Hepatocyte (in vitro differentiated cells): Measurements from ENCODE around the gene KBTBD2. TPM values are rescaled to one million over a fixed set of nuclear protein-coding genes. Genes with fewer than 3 reads are reported as not detected.

Experiments
- DNase-seq: peaks from one replicate; pipeline ENCODE4 v3.0.0-alpha.2; 2016; ENCODE audit warnings: low spot score
- H2AFZ ChIP-seq: fragments of 200-600 bp; sonication (generic); 2 replicates; pipeline ENCODE4 v1.6.0; 2016; ENCODE audit warnings: antibody characterized with exemption, mild to moderate bottlenecking
- H3K27ac ChIP-seq: fragments of 200-600 bp; sonication (generic); 2 replicates; pipeline ENCODE4 v1.5.1; 2016; ENCODE audit warnings: mild to moderate bottlenecking
- H3K27me3 ChIP-seq: fragments of 200-600 bp; sonication (generic); 2 replicates; pipeline ENCODE4 v1.6.1; 2016
- H3K36me3 ChIP-seq: fragments of 200-600 bp; sonication (generic); replicated peaks from 2 replicates; pipeline ENCODE4 v1.5.1; 2016; ENCODE audit warnings: low read depth; ENCODE audit not compliant: insufficient read depth
- H3K4me1 ChIP-seq: fragments of 200-600 bp; sonication (generic); 2 replicates; pipeline ENCODE4 v1.5.1; 2016; ENCODE audit warnings: mild to moderate bottlenecking, moderate library complexity; ENCODE audit not compliant: insufficient read depth
- H3K4me2 ChIP-seq: fragments of 200-600 bp; sonication (generic); 2 replicates; pipeline ENCODE4 v1.6.0; 2016
- H3K4me3 ChIP-seq: fragments of 200-600 bp; sonication (generic); 2 replicates; pipeline ENCODE4 v1.5.1; 2016; ENCODE audit warnings: mild to moderate bottlenecking
- H3K79me2 ChIP-seq: fragments of 200-600 bp; sonication (generic); 2 replicates; pipeline ENCODE4 v1.6.0; 2017; ENCODE audit warnings: mild to moderate bottlenecking
- H3K9me2 ChIP-seq: fragments of 200-600 bp; sonication (generic); replicated peaks from 2 replicates; pipeline ENCODE4 v1.6.0; 2017; ENCODE audit warnings: mild to moderate bottlenecking; ENCODE audit not compliant: insufficient read depth
- H3K9me3 ChIP-seq: fragments of 200-600 bp; sonication (generic); 2 replicates; pipeline ENCODE4 v1.5.1; 2016; ENCODE audit warnings: low read depth, mild to moderate bottlenecking
- H4K20me1 ChIP-seq: fragments of 200-600 bp; sonication (generic); 2 replicates; pipeline ENCODE4 v1.6.0; 2016; ENCODE audit warnings: mild to moderate bottlenecking; ENCODE audit not compliant: insufficient read depth, poor library complexity, severe bottlenecking
- EZH2 ChIP-seq: fragments of 200-600 bp; sonication (generic); IDR thresholded peaks from 2 replicates; pipeline ENCODE4 v1.6.1; 2016; ENCODE audit warnings: antibody characterized with exemption, mild to moderate bottlenecking, borderline replicate concordance
- EZH2phosphoT487 ChIP-seq: fragments of 200-600 bp; sonication (generic); IDR thresholded peaks from one replicate; pipeline ENCODE4 v1.6.1; 2018; ENCODE audit warnings: antibody characterized with exemption, mild to moderate bottlenecking, low read depth, moderate library complexity; ENCODE audit not compliant: unreplicated experiment, severe bottlenecking
- WGBS: methylation state at CpG from one replicate; pipeline ENCODE4 v1.1.6; 2016; ENCODE audit warnings: low lambda C conversion rate; ENCODE audit errors: missing lambda C conversion rate; 5-methylcytosine and 5-hydroxymethylcytosine counted together
- polyA plus RNA-seq: library from polyadenylated mRNA; unstranded; fragments of >200 nt; fragmentation: Nextera tagmentation; extraction: Ambion mirVana; gene quantifications from 2 replicates; pipeline ENCODE4 v1.2.1, GENCODE V29; 2016
- total RNA-seq: library from RNA; depleted of rRNA; stranded (reverse); fragments of >200 nt; gene quantifications from 2 replicates; pipeline ENCODE4 v1.2.3, GENCODE V29; 2014
- TF ChIP-seq, protein P1 (sequence below): fragments of 200-600 bp; sonication (generic); IDR thresholded peaks from 2 replicates; pipeline ENCODE4 v1.5.1; 2016; ENCODE audit warnings: antibody characterized with exemption, mild to moderate bottlenecking; ENCODE audit not compliant: poor library complexity

Gene KBTBD2
- total and polyA plus RNA-seq, 2 experiments from 2014 or later, result 23.7 to 49.7 TPM

DNA sequence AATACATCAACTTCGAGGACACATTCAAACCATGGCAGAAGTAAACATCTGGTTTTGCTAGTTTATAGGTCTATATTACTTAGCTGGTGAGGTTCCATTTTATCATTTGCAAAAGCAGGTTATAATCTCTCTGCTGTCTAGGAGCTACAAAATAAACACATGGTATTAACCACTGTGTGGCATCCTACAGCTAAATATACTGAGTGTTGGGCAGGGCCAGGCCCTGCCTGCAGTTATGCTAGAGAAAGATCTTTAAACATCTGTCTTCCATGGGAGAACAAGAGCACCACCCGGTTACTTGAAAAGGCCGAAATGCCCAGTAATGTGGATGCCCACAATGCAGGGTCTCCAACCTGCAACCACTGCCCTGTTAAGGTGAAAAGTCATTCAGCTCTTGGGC is 45.1 kb upstream of the KBTBD2 start:
- Histone ChIP-seq H3K27me3 (no peaks in the 10 kb centered on the region), H3K4me1 (peaks cover 22% of the 10 kb centered on the region), H3K9me2 (no peaks in the 10 kb centered on the region), H3K4me3 (no peak overlapping the region), H3K27ac (no peak overlapping the region), H3K9me3 (no peaks in the 10 kb centered on the region), H3K36me3 (no peaks in the 10 kb centered on the region), H3K79me2 (peaks cover 87% of the 10 kb centered on the region), H3K4me2 (no peak overlapping the region), H4K20me1 (peaks cover 27% of the 10 kb centered on the region), H2AFZ (no peak overlapping the region)
- TF ChIP-seq, protein P1, sequence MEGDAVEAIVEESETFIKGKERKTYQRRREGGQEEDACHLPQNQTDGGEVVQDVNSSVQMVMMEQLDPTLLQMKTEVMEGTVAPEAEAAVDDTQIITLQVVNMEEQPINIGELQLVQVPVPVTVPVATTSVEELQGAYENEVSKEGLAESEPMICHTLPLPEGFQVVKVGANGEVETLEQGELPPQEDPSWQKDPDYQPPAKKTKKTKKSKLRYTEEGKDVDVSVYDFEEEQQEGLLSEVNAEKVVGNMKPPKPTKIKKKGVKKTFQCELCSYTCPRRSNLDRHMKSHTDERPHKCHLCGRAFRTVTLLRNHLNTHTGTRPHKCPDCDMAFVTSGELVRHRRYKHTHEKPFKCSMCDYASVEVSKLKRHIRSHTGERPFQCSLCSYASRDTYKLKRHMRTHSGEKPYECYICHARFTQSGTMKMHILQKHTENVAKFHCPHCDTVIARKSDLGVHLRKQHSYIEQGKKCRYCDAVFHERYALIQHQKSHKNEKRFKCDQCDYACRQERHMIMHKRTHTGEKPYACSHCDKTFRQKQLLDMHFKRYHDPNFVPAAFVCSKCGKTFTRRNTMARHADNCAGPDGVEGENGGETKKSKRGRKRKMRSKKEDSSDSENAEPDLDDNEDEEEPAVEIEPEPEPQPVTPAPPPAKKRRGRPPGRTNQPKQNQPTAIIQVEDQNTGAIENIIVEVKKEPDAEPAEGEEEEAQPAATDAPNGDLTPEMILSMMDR, result no peak
- TF ChIP-seq EZH2, result no peak
- TF ChIP-seq EZH2phosphoT487, result no peak
- 77% methylated on average over 3 of the region's 3 CpGs for WGBS
- no peak for DNase-seq

DNA sequence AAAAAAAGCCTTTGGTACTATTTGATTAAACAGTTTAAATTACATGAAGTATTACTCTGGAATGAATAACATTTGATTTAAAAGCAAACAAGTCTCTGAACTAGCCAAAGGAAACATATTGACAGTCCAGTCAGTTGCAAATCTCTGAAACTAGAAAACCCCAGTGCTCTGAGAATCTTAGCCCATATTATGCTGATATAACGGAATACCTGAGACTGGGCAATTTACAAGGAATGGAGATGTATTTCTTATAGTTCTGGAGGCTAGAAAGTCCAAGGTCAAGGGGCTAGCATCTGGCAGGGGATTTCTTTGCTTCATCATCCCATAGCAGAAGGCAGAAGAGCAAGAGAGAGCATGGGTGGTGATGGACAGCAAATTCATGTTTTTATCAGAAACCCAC is 44.0 kb upstream of the KBTBD2 start:
- Histone ChIP-seq H3K79me2 (peaks cover 87% of the 10 kb centered on the region), H3K4me3 (no peak overlapping the region), H4K20me1 (peaks cover 26% of the 10 kb centered on the region), H3K4me2 (no peak overlapping the region), H3K27me3 (no peaks in the 10 kb centered on the region), H2AFZ (no peak overlapping the region), H3K36me3 (no peaks in the 10 kb centered on the region), H3K9me2 (no peaks in the 10 kb centered on the region), H3K9me3 (no peaks in the 10 kb centered on the region), H3K27ac (no peak overlapping the region), H3K4me1 (peaks cover 13% of the 10 kb centered on the region)
- no peak for DNase-seq
- TF ChIP-seq, protein P1, result no peak
- TF ChIP-seq EZH2phosphoT487 (no peak), EZH2 (no peak)
- WGBS, result 92% methylated on average over 1 of the region's 1 CpG

DNA sequence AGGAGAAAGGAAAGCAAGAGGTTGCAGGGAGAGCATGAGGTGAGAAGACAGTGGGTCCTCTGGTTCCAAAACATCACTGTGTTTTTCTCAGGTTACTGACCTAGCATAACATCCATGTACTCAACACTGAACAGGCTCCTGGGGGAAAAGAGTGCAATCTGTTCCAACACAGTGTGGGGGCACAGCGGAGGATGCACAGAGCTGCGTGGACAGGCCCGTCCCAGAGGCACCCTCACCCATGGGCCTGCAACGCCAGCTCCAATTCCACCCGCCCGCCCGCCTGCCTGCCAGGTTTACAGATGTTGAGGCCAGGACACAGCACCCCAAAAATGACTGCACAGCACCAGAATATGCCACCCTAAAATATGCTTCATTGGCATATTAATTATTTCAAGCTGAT is 38.8 kb upstream of the KBTBD2 start:
- no peak overlapping the region for H3K4me3 ChIP-seq
- H3K27ac ChIP-seq, result no peak overlapping the region
- TF ChIP-seq, protein P1, result no peak
- no peak for DNase-seq
- no peaks in the 10 kb centered on the region for H3K36me3 ChIP-seq
- no peak overlapping the region for H3K4me2 ChIP-seq
- 90% methylated on average over 7 of the region's 7 CpGs for WGBS
- no peaks in the 10 kb centered on the region for H3K27me3 ChIP-seq
- no peaks in the 10 kb centered on the region for H3K9me2 ChIP-seq
- no peaks in the 10 kb centered on the region for H4K20me1 ChIP-seq
- no peaks in the 10 kb centered on the region for H3K4me1 ChIP-seq
- H2AFZ ChIP-seq, result no peak overlapping the region
- peaks cover 43% of the 10 kb centered on the region for H3K79me2 ChIP-seq
- no peaks in the 10 kb centered on the region for H3K9me3 ChIP-seq
